Renal pelvis (tissue), 3 donors: ENCODE data around the gene TLX1. TPM values are rescaled to one million over a fixed set of nuclear protein-coding genes. Genes with fewer than 3 reads are reported as not detected.

Experiments
- polyA plus RNA-seq, 3 donors: library from polyadenylated mRNA; unstranded; fragments of 120-200 nt; gene quantifications; one replicate each; pipeline ENCODE4 v1.2.1, GENCODE V29; 2013; ENCODE audit not compliant: insufficient read length in 3 of 3

TLX1 gene
- polyA plus RNA-seq, 3 donors = 0.05 to 0.11 TPM; not detected in 1

Other genes with a start within 250 kb of the TLX1 start
- 10 to 100 TPM; 29.9 to 47.6 (median 44.8) TPM for gene SLF2, start 218.3 kb upstream of the TLX1 start, polyA plus RNA-seq
- 10 to 100 TPM; 49.8 to 67.6 (median 61.7) TPM for gene SEMA4G, start 161.8 kb upstream of the TLX1 start, polyA plus RNA-seq
- 100 to 1,000 TPM in 2 of 3 donors, 10 to 100 TPM in 1; 94.5 to 128 (median 103) TPM for gene MRPL43, start 143.8 kb upstream of the TLX1 start, polyA plus RNA-seq
- 10 to 100 TPM; 14.3 to 17.9 (median 16.7) TPM for gene TWNK, start 143.8 kb upstream of the TLX1 start, polyA plus RNA-seq
- 10 to 100 TPM; 70.0 to 80.1 (median 76.2) TPM for gene LZTS2, start 131.5 kb upstream of the TLX1 start, polyA plus RNA-seq
- 1 to 10 TPM; 2.8 to 5.6 (median 3.2) TPM for gene PDZD7, start 100.2 kb upstream of the TLX1 start, polyA plus RNA-seq
- 10 to 100 TPM; 20.4 to 31.1 (median 26.9) TPM for gene SFXN3, start 100.1 kb upstream of the TLX1 start, polyA plus RNA-seq
- gene KAZALD1, start 69.3 kb upstream of the TLX1 start, polyA plus RNA-seq = 10 to 100 TPM; 10.1 to 13.6 (median 10.5) TPM
- gene LBX1, start 98.2 kb downstream of the TLX1 start, polyA plus RNA-seq = under 1 TPM in 1 of 3 donors, not detected in 2; 0.07 TPM
- gene BTRC, start 222.9 kb downstream of the TLX1 start, polyA plus RNA-seq = 10 to 100 TPM; 22.0 to 25.3 (median 23.7) TPM